Heart left ventricle (tissue), 16 donors: Measurements from ENCODE around the gene RIMS4. TPM values are rescaled to one million over a fixed set of nuclear protein-coding genes. Genes with fewer than 3 reads are reported as not detected.

Experiments
- ATAC-seq, 4 donors: fragments of 200-7000 bp; cut with Tn5 transposase; one replicate each; pipeline ENCODE4 v1.9.1; 2020 to 2022; ENCODE audit warnings: moderate library complexity in 4 of 4, mild to moderate bottlenecking in 3 of 4, moderate number of reproducible peaks in 1 of 4
- DNase-seq, 5 donors: peaks; one replicate each; pipeline ENCODE4 v3.0.0-alpha.2; 2020
- H3K27ac ChIP-seq, 12 donors: fragments of 200-600 bp; sonication (generic) in 4 of 12; one replicate each; pipeline versions ENCODE4 v1.5.0 to v1.8.0; 2016 to 2022; ENCODE audit warnings: mild to moderate bottlenecking in 2 of 12
- H3K27me3 ChIP-seq, 9 donors: fragments of 200-600 bp; sonication (generic) in 2 of 9; one replicate each; pipeline versions ENCODE4 v1.5.1 to v1.8.0; 2016 to 2022; ENCODE audit warnings: mild to moderate bottlenecking in 3 of 9
- H3K36me3 ChIP-seq, 9 donors: fragments of 200-600 bp; sonication (generic) in 2 of 9; one replicate each; pipeline versions ENCODE4 v1.5.0 to v1.8.0; 2018 to 2022; ENCODE audit warnings: mild to moderate bottlenecking in 2 of 9
- H3K4me1 ChIP-seq, 12 donors: fragments of 200-600 bp; sonication (generic) in 4 of 12; one replicate each; pipeline versions ENCODE4 v1.5.0 to v1.8.0; 2016 to 2022; ENCODE audit warnings: mild to moderate bottlenecking in 3 of 12
- H3K4me3 ChIP-seq, 12 donors: fragments of 200-600 bp; sonication (generic) in 4 of 12; one replicate each; pipeline versions ENCODE4 v1.5.0 to v1.8.0; 2017 to 2022; ENCODE audit warnings: mild to moderate bottlenecking in 9 of 12, moderate library complexity in 4 of 12
- H3K9me3 ChIP-seq, 12 donors: fragments of 200-600 bp; sonication (generic) in 4 of 12; one replicate each; pipeline versions ENCODE4 v1.5.0 to v1.8.0; 2016 to 2022; ENCODE audit warnings: mild to moderate bottlenecking in 1 of 12
- POLR2A ChIP-seq, 2 donors: fragments of 450-650 bp; IDR thresholded peaks; one replicate each; pipeline ENCODE4 v1.6.1; 2017; ENCODE audit warnings: antibody characterized with exemption in 2 of 2, mild to moderate bottlenecking in 2 of 2, moderate library complexity in 2 of 2
- WGBS, 4 donors: extraction: QIAGEN DNeasy Blood & Tissue Kit in 2 of 4; methylation state at CpG; one replicate each; pipeline versions ENCODE4 v1.1.5 to v1.1.7; 2013 to 2018; 5-methylcytosine and 5-hydroxymethylcytosine counted together
- intact Hi-C, 10 donors: fragments of 100-400 bp; cut with DNase I; formaldehyde crosslinking; loops; one replicate each; pipeline versions ENCODE4 v1.11.1 to v1.14.2; 2022
- polyA plus RNA-seq, 2 donors: library from polyadenylated mRNA; stranded (reverse); fragments of 200-250 nt; gene quantifications; one replicate each; pipeline ENCODE4 v1.2.3, GENCODE V29; 2013
- total RNA-seq, 9 donors: library from RNA; depleted of rRNA in 2 of 9; stranded (reverse); fragments of >200 nt in 2 of 9; fragmentation: NEBNext Ultra II Directional in 3 of 9; extraction: Animal tissue kit (Norgen Biotek cat#: 25700) in 3 of 9; gene quantifications; one replicate each; pipeline versions ENCODE4 v1.1.0 to v1.2.4, GENCODE V29; 2016 to 2023
- TF ChIP-seq, protein P1 (sequence below), 12 donors: fragments of 200-600 bp; sonication (generic) in 4 of 12; IDR thresholded peaks; one replicate each; pipeline versions ENCODE4 v1.5.0 to v1.8.0; 2018 to 2022; ENCODE audit warnings: antibody characterized with exemption in 12 of 12, mild to moderate bottlenecking in 5 of 12
- donor health status: ischemic (EF 13 %, LVEDD 7.1; RV severe dilation, severe dysfunction).
- donor health status: healthy with polysubstance abuse.
- donor health status: DM: no; HTN: yes; CAD: no.
- donor health status: DM: no; HTN: no; CAD: no.
- donor health status: ischemic (EF 25% LVEDD 6.9; RV normal size, moderate dysfunction).
- donor health status: ischemic (EF 25% LVEDD 5.7; RV mildly dilated, moderate dysfunction).
- donor health status: healthy.
- donor health status: DM: yes; HTN: yes; CAD: no.
- donor health status: ischemic (EF 35%, LVEDD 5.7; RV mildly dilated, moderate dysfunction).
- donor health status: nonischemic (EF 11% LVEDD 7.7; RV severe dilation, severe dysfunction).
- donor health status: DM: yes; HTN: yes; CAD: no.
- donor health status: PGD.
- donor health status: ischemic (EF 29% LVEDD 5.4; RV normal size, mild dysfunction).
- donor health status: nonischemic (EF 23%, LVEDD 6.1; RV moderate dilation, normal function).

RIMS4 gene
- total and polyA plus RNA-seq, 11 donors, result 0.04 to 0.59 (median 0.11) TPM; not detected in 5

- no peaks in the 10 kb centered on the region for H3K36me3 ChIP-seq
- no peak for TF ChIP-seq POLR2A (IDR thresholded peaks at IDR 0.05)
- TF ChIP-seq, protein P1, sequence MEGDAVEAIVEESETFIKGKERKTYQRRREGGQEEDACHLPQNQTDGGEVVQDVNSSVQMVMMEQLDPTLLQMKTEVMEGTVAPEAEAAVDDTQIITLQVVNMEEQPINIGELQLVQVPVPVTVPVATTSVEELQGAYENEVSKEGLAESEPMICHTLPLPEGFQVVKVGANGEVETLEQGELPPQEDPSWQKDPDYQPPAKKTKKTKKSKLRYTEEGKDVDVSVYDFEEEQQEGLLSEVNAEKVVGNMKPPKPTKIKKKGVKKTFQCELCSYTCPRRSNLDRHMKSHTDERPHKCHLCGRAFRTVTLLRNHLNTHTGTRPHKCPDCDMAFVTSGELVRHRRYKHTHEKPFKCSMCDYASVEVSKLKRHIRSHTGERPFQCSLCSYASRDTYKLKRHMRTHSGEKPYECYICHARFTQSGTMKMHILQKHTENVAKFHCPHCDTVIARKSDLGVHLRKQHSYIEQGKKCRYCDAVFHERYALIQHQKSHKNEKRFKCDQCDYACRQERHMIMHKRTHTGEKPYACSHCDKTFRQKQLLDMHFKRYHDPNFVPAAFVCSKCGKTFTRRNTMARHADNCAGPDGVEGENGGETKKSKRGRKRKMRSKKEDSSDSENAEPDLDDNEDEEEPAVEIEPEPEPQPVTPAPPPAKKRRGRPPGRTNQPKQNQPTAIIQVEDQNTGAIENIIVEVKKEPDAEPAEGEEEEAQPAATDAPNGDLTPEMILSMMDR (IDR thresholded peaks at IDR 0.05), result no peak
- peak overlapping the region in 5 of 12 donors; percentile 5 to 31 (median 21) for H3K4me3 ChIP-seq
- peaks cover 9 to 72% (median 35%) of the 10 kb centered on the region in 9 donors for H3K27me3 ChIP-seq
- ATAC-seq, result no peak
- no peak overlapping the region for H3K27ac ChIP-seq
- DNase-seq, result no peak
- H3K4me1 ChIP-seq, result peaks cover 0 to 11% (median 0%) of the 10 kb centered on the region in 12 donors
- H3K9me3 ChIP-seq, result peaks cover 0 to 14% (median 10%) of the 10 kb centered on the region in 12 donors
- intact Hi-C loops, result loop anchor here in 1 of 10 donors (5.0 kb wide), 1 partner anchor 62 kb away; the partner anchor contains the start of gene KCNK15
- WGBS, 4 donors, result 11 to 17% (median 13%) methylated on average over 23 to 34 of the region's 34 CpGs
Observed at GRCh38 chr20:44809380-44810060, 826 bp downstream of the RIMS4 start.

DNA sequence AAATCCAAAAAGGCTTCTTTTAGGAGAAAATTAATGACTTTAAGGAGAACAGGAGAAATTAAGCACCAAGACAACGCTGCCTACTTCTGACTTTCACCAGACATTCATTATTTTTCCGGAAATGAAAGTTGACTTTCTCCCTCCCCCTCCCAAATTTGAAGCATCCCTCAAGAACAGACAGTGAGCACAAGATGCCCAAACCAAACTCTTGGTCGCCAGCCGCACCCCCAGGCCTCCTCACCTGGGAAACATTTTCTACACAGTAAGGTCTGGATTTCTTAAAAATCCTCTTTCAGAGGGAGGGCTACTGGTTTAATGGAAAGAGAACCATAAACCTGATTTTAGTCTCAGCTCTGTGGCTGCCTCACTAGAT, 2.7 kb downstream of the RIMS4 start:
- Histone ChIP-seq H3K36me3 (no peaks in the 10 kb centered on the region), H3K9me3 (peaks cover 0 to 13% (median 10%) of the 10 kb centered on the region in 12 donors), H3K27ac (no peak overlapping the region), H3K4me1 (peaks cover 0 to 11% (median 0%) of the 10 kb centered on the region in 12 donors), H3K4me3 (no peak overlapping the region), H3K27me3 (peaks cover 9 to 69% (median 35%) of the 10 kb centered on the region in 9 donors)
- ATAC-seq, result no peak
- TF ChIP-seq, protein P1 (IDR thresholded peaks at IDR 0.05), result no peak
- no peak for TF ChIP-seq POLR2A (IDR thresholded peaks at IDR 0.05)
- intact Hi-C loops, result no loop called here
- WGBS, 4 donors, result 82 to 91% (median 87%) methylated on average over 4 of the region's 4 CpGs
- no peak for DNase-seq

- H3K9me3 ChIP-seq, result peaks cover 0 to 9% (median 6%) of the 10 kb centered on the region in 12 donors
- H3K4me3 ChIP-seq, result no peak overlapping the region
- H3K4me1 ChIP-seq, result peaks cover 0 to 11% (median 0%) of the 10 kb centered on the region in 12 donors
- peaks cover 9 to 64% (median 35%) of the 10 kb centered on the region in 9 donors for H3K27me3 ChIP-seq
- ATAC-seq, result no peak
- DNase-seq, result no peak
- intact Hi-C loops, result no loop called here
- no peaks in the 10 kb centered on the region for H3K36me3 ChIP-seq
- TF ChIP-seq, protein P1 (IDR thresholded peaks at IDR 0.05), result no peak
- TF ChIP-seq POLR2A (IDR thresholded peaks at IDR 0.05), result no peak
- no peak overlapping the region for H3K27ac ChIP-seq
- WGBS, 4 donors, result 62 to 81% (median 71%) methylated on average over 7 of the region's 7 CpGs
Observed at GRCh38 chr20:44807051-44807683, 3.2 kb downstream of the RIMS4 start.

DNA sequence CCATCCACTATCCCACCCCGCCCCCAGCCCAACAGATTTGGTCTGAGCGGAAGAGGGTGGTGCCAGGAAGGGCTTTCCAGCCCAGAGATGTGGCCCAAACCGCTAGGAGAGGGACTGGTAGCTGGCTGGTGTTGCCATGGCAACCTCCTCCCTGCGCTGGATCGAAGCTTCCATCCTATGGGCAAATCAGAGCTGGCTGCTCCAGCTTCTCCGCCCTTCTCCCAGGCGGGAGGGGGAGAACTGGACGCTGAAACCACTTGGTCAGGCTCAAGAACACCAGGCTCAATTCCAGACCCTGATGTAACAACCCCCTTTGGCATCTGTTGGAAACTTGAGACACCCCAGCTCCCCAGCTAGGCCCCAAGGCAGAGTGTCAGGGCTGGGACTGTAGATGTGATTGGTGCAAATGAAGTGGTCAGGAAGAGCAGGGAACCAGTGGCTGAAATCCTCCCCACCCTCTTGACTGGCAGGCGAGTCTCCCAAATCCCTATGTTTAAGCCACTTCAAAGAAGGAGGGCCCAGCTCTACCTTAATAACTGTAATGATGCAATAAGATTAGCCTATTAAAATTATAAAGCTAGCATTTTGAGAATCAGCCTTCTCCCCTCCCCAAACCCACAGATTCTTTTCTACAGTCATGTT, 4.2 kb downstream of the RIMS4 start:
- no peaks in the 10 kb centered on the region for H3K36me3 ChIP-seq
- H3K4me1 ChIP-seq, result peaks cover 0 to 11% (median 0%) of the 10 kb centered on the region in 12 donors
- WGBS, 4 donors, result 14 to 38% (median 18%) methylated on average over 2 to 9 of the region's 9 CpGs
- peaks cover 9 to 53% (median 34%) of the 10 kb centered on the region in 9 donors for H3K27me3 ChIP-seq
- no peak for TF ChIP-seq POLR2A (IDR thresholded peaks at IDR 0.05)
- ATAC-seq (no peak), DNase-seq (peak in 1 of 5 donors; percentile 26)
- H3K9me3 ChIP-seq, result no peaks in the 10 kb centered on the region
- no peak overlapping the region for H3K4me3 ChIP-seq
- no peak overlapping the region for H3K27ac ChIP-seq
- intact Hi-C loops, result no loop called here
